Measurements from ENCODE around the gene PANX3. TPM values are rescaled to one million over a fixed set of nuclear protein-coding genes. Genes with fewer than 3 reads are reported as not detected.

PANX3 gene
- total and polyA plus RNA-seq, 10 of the 15 experiments (the other 5 are each of a cell fraction or from before 2014, with no cell fraction given), result not detected

- Histone ChIP-seq H3K4me3 (no peak overlapping the region), H2AFZ (ENCODE audit: control insufficient read depth, low read depth, low read length) (no peak overlapping the region), H3K79me2 (ENCODE audit: control insufficient read depth, insufficient read depth, low read length) (no peaks in the 10 kb centered on the region), H3K36me3 (ENCODE audit: control insufficient read depth in 2 of 2, insufficient read depth in 2 of 2, low read length in 1 of 2) (no peaks in the 10 kb centered on the region), H3K27me3 (replicated peaks in 1 of 2; ENCODE audit: control insufficient read depth in 2 of 2, insufficient read depth in 2 of 2, low read length in 1 of 2) (no peaks in the 10 kb centered on the region; a peak in 1 of 4 replicates), H3K9me3 (replicated peaks; ENCODE audit: control insufficient read depth, insufficient read depth, low read length) (no peaks in the 10 kb centered on the region), H3K27ac (ENCODE audit: control insufficient read depth, insufficient read depth) (no peak overlapping the region), H3K4me2 (ENCODE audit: control insufficient read depth, insufficient read depth) (no peak overlapping the region), H4K20me1 (ENCODE audit: control insufficient read depth, insufficient read depth) (no peaks in the 10 kb centered on the region), H3K4me1 (ENCODE audit: control insufficient read depth, insufficient read depth, low read length) (no peaks in the 10 kb centered on the region), H3K9ac (ENCODE audit: control insufficient read depth, insufficient read depth, low read length) (no peak overlapping the region)
- no peak for DNase-seq (ENCODE audit: low read depth, low spot score)
- no peak for ATAC-seq
- ChIA-PET SMC1A (ENCODE audit: uncharacterized antibody, unreplicated experiment) (interaction anchor here (0.9 kb wide), 1 partner anchor 12 kb away, joined by 3 read pairs; no protein-coding TSS in a partner anchor), CTCF (interaction anchor here (0.7 kb wide), 1 partner anchor 196 kb away, joined by 3 read pairs; no protein-coding TSS in a partner anchor), POLR2A (no interaction called here), RAD21 (ENCODE audit: unreplicated experiment) (no interaction called here)
- in situ Hi-C loops (cut with MboI) (no loop called here), intact Hi-C loops (cut with micrococcal nuclease; ENCODE audit: unreplicated experiment) (no loop called here)
- BruUV-seq (replicated peaks), result no TSS peak
- no peak for FAIRE-seq
- no peak for TF ChIP-seq ZNF274 (IDR thresholded peaks at IDR 0.05; ENCODE audit: insufficient read depth, insufficient read length)
- TF ChIP-seq NFXL1 (IDR thresholded peaks at IDR 0.05; ENCODE audit: borderline replicate concordance), result no peak
- TF ChIP-seq MYC (IDR thresholded peaks at IDR 0.05; ENCODE audit: insufficient read depth, insufficient read length, insufficient replicate concordance, low read length, severe bottlenecking), result no peak
- no peak for TF ChIP-seq IRF3 (IDR thresholded peaks at IDR 0.05)
- TF ChIP-seq ASH2L (IDR thresholded peaks at IDR 0.05; ENCODE audit: borderline replicate concordance, low read depth), result no peak
- no peak for TF ChIP-seq JUNB (IDR thresholded peaks at IDR 0.05)
- no peak for TF ChIP-seq NKRF (conservative IDR thresholded peaks at IDR 0.05)
- no peak for TF ChIP-seq RELB (IDR thresholded peaks at IDR 0.05; ENCODE audit: low read depth)
- no peak for TF ChIP-seq TCF7 (IDR thresholded peaks at IDR 0.05; ENCODE audit: borderline replicate concordance)
- no peak for TF ChIP-seq SMARCA5 (IDR thresholded peaks at IDR 0.05)
Observed at GRCh38 chr11:124597626-124598025, 13.6 kb upstream of the PANX3 start.

Measured in GM12878 (cell line).